Memory B cell (primary cell): ENCODE measurements around the gene ZC3H8.
"Not testable (repeated sequence)": the region's sequence is repeated elsewhere in the genome, so short reads cannot be mapped to it uniquely, and the experiment has no call there.

Experiments used
- ATAC-seq: fragments of 150-1000 bp; cut with Tn5 transposase; 2 replicates; pipeline ENCODE4 v1.10.0; 2021; ENCODE audit warnings: low read depth, mild to moderate bottlenecking, moderate library complexity
- DNase-seq, 2 donors: peaks; one replicate each; pipeline ENCODE4 v3.0.0; 2022; ENCODE audit warnings: low spot score in 2 of 2
- H3K27ac Mint-ChIP-seq: one replicate; pipeline ENCODE4 v1.8.0; 2022; ENCODE audit warnings: mild to moderate bottlenecking, moderate library complexity, mixed read lengths
- H3K27me3 Mint-ChIP-seq: one replicate; pipeline ENCODE4 v1.8.0; 2022; ENCODE audit warnings: mixed read lengths
- H3K36me3 Mint-ChIP-seq: one replicate; pipeline ENCODE4 v1.8.0; 2022; ENCODE audit warnings: mild to moderate bottlenecking, mixed read lengths
- H3K4me1 Mint-ChIP-seq: one replicate; pipeline ENCODE4 v1.8.0; 2022; ENCODE audit warnings: mixed read lengths
- H3K4me3 Mint-ChIP-seq: one replicate; pipeline ENCODE4 v1.8.0; 2022; ENCODE audit warnings: mild to moderate bottlenecking, moderate library complexity, mixed read lengths
- H3K9me3 Mint-ChIP-seq: one replicate; pipeline ENCODE4 v1.8.0; 2022; ENCODE audit warnings: mixed read lengths

ZC3H8 gene

GRCh38 chr2:112243233-112243632 lies 11.6 kb downstream of the ZC3H8 start:
- peaks cover 5% of the 10 kb centered on the region for H3K4me1 Mint-ChIP-seq
- no peaks in the 10 kb centered on the region for H3K27me3 Mint-ChIP-seq
- H3K27ac Mint-ChIP-seq = no peak overlapping the region
- no peak for DNase-seq
- H3K9me3 Mint-ChIP-seq = no peaks in the 10 kb centered on the region
- no peak for ATAC-seq
- peaks cover 19% of the 10 kb centered on the region for H3K36me3 Mint-ChIP-seq
- no peak overlapping the region for H3K4me3 Mint-ChIP-seq

GRCh38 chr2:112242384-112242783 lies 12.5 kb downstream of the ZC3H8 start:
- no peak overlapping the region for H3K27ac Mint-ChIP-seq
- no peak for ATAC-seq

DNA sequence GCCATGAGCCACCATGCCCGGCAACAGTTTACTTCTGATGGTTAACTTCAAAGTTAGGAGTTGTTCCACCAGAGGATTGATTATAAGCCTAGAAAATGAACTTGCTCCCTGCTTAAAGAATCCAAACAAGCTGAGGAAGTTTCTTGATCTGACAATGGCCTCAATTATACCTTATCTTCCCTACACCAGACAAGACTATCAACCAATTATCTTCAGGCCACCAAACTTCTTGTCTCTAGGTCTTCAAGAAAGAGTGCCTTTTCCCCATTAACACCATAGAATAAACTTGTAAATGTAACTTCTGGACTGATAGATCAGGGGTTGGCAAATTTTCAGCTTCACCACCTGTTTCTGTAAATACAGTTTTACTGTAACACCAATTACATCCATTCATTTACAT lies 15.0 kb downstream of the ZC3H8 start:
- Mint-ChIP-seq H3K4me1 (peaks cover 3% of the 10 kb centered on the region), H3K4me3 (no peak overlapping the region), H3K9me3 (no peaks in the 10 kb centered on the region), H3K27ac (no peak overlapping the region), H3K36me3 (peaks cover 11% of the 10 kb centered on the region), H3K27me3 (no peaks in the 10 kb centered on the region)
- ATAC-seq (no peak), DNase-seq (no peak)

More at GRCh38 chr2:112242384-112242783, 12.5 kb downstream of the ZC3H8 start:
- Mint-ChIP-seq H3K9me3 (no peaks in the 10 kb centered on the region), H3K4me3 (no peak overlapping the region), H3K4me1 (peaks cover 6% of the 10 kb centered on the region), H3K27me3 (no peaks in the 10 kb centered on the region), H3K36me3 (peaks cover 15% of the 10 kb centered on the region)
- DNase-seq = no peak

GRCh38 chr2:112230371-112230770 lies 24.5 kb downstream of the ZC3H8 start:
- Mint-ChIP-seq H3K36me3 (peaks cover 28% of the 10 kb centered on the region), H3K27ac (no peak overlapping the region), H3K4me3 (no peak overlapping the region), H3K4me1 (no peaks in the 10 kb centered on the region), H3K27me3 (no peaks in the 10 kb centered on the region), H3K9me3 (peaks cover 2% of the 10 kb centered on the region)
- DNase-seq (no peak), ATAC-seq (no peak)

GRCh38 chr2:112229348-112229747 lies 25.5 kb downstream of the ZC3H8 start:
- Mint-ChIP-seq H3K4me1 (no peaks in the 10 kb centered on the region), H3K9me3 (peaks cover 2% of the 10 kb centered on the region), H3K27ac (no peak overlapping the region), H3K4me3 (no peak overlapping the region), H3K27me3 (no peaks in the 10 kb centered on the region), H3K36me3 (peaks cover 33% of the 10 kb centered on the region)
- DNase-seq (no peak), ATAC-seq (no peak)

- H3K27ac Mint-ChIP-seq = no peak overlapping the region
- DNase-seq = no peak
- ATAC-seq = no peak
Measured at GRCh38 chr2:112220831-112221230, 34.0 kb downstream of the ZC3H8 start.

DNA sequence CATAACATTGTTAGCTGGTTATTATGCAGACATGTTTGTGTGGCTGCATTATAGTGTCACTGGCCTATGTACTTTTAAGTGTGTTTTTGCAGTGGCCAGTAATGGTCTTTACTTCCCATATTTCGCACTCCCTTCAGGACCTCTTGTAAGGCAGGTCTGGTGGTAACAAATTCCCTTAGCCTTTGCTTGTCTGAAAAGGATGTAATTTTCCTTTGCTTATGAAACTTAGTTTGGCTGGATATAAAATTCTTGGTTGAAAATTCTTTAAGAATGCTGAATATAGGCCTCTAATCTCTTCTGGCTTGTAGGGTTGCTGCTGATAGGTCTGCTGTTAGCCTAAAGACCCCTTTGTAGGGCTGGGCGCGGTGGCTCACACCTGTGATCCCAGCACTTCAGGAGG lies 34.7 kb downstream of the ZC3H8 start:
- Mint-ChIP-seq H3K9me3 (peaks cover 9% of the 10 kb centered on the region), H3K4me3 (no peak overlapping the region), H3K4me1 (no peaks in the 10 kb centered on the region), H3K27me3 (no peaks in the 10 kb centered on the region), H3K36me3 (peaks cover 34% of the 10 kb centered on the region), H3K27ac (no peak overlapping the region)
- no peak for DNase-seq
- no peak for ATAC-seq

More at GRCh38 chr2:112220831-112221230, 34.0 kb downstream of the ZC3H8 start:
- H3K36me3 Mint-ChIP-seq = peaks cover 32% of the 10 kb centered on the region
- H3K27me3 Mint-ChIP-seq = no peaks in the 10 kb centered on the region
- no peaks in the 10 kb centered on the region for H3K4me1 Mint-ChIP-seq
- peaks cover 9% of the 10 kb centered on the region for H3K9me3 Mint-ChIP-seq
- H3K4me3 Mint-ChIP-seq = no peak overlapping the region

DNA sequence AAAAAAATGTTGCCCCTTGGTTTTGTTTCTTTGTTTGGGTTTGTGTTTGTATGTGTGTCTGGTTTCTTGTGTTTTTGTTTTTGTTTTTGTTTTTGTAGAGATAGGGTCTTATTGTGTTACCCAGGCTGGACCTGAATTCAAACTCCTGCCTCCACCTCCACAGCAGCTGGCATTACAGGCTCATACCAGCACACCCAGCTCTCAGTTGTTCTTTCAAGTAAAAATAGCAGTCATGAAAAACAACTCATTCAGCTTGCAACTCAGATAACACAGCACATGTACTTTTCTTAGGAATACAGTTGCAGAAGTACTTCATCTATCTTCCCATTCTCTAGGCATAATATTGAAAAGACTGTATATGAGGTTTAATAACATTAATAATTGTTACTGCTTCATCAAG lies 37.0 kb downstream of the ZC3H8 start:
- peaks cover 9% of the 10 kb centered on the region for H3K9me3 Mint-ChIP-seq
- H3K4me3 Mint-ChIP-seq = no peak overlapping the region
- H3K4me1 Mint-ChIP-seq = no peaks in the 10 kb centered on the region
- no peak overlapping the region for H3K27ac Mint-ChIP-seq
- DNase-seq = no peak
- ATAC-seq = no peak
- peaks cover 34% of the 10 kb centered on the region for H3K36me3 Mint-ChIP-seq
- no peaks in the 10 kb centered on the region for H3K27me3 Mint-ChIP-seq

DNA sequence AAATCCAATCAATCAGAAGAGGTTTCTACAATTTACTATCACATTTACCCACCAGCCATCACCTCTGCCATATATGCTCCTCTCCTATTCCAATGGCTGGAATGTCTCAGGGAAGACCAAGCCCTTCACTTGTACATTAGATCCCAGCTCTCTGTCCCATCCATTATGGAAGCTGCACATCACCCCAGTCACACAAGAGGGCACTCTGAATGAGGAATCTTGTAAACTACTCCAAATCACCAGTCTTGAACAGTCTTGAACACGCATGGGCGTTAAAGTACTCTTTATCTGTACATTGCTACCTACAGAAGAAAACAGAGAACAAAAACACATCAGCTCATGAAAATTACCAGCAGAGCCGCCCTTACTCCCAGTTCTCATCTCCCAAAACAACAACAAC lies 38.7 kb downstream of the ZC3H8 start:
- Mint-ChIP-seq H3K36me3 (peaks cover 28% of the 10 kb centered on the region), H3K9me3 (peaks cover 4% of the 10 kb centered on the region), H3K27ac (no peak overlapping the region), H3K4me1 (no peaks in the 10 kb centered on the region), H3K4me3 (no peak overlapping the region), H3K27me3 (no peaks in the 10 kb centered on the region)
- ATAC-seq (no peak), DNase-seq (no peak)

DNA sequence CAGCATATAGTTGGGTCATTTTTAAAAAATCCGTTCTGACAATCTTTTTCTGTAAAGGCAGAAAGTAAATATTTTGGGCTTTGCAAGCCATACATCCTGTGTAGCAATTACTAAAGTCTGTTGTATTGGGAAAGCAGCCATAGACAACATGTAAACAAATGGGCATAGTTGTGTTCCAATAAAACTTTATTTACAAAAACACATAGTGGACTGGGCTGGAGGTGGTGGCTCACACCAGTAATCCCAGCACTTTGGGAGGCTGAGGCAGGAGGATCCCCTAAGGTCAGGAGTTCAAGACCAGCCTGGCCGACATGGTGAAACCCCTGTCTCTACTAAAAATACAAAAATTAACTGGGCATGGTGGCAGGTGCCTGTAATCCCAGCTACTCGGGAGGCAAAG lies 46.9 kb downstream of the ZC3H8 start:
- not testable (repeated sequence) for ATAC-seq, H3K27me3 Mint-ChIP-seq, H3K4me1 Mint-ChIP-seq, H3K4me3 Mint-ChIP-seq, H3K27ac Mint-ChIP-seq, DNase-seq
- H3K36me3 Mint-ChIP-seq = peaks cover 14% of the 10 kb centered on the region
- peaks cover 11% of the 10 kb centered on the region for H3K9me3 Mint-ChIP-seq

- Mint-ChIP-seq H3K9me3 (peaks cover 11% of the 10 kb centered on the region), H3K4me3 (no peak overlapping the region), H3K4me1 (peaks cover 2% of the 10 kb centered on the region), H3K27ac (no peak overlapping the region), H3K27me3 (peaks cover 4% of the 10 kb centered on the region), H3K36me3 (peaks cover 7% of the 10 kb centered on the region)
- no peak for ATAC-seq
- no peak for DNase-seq
Measured at GRCh38 chr2:112204411-112204810, 50.4 kb downstream of the ZC3H8 start.

DNA sequence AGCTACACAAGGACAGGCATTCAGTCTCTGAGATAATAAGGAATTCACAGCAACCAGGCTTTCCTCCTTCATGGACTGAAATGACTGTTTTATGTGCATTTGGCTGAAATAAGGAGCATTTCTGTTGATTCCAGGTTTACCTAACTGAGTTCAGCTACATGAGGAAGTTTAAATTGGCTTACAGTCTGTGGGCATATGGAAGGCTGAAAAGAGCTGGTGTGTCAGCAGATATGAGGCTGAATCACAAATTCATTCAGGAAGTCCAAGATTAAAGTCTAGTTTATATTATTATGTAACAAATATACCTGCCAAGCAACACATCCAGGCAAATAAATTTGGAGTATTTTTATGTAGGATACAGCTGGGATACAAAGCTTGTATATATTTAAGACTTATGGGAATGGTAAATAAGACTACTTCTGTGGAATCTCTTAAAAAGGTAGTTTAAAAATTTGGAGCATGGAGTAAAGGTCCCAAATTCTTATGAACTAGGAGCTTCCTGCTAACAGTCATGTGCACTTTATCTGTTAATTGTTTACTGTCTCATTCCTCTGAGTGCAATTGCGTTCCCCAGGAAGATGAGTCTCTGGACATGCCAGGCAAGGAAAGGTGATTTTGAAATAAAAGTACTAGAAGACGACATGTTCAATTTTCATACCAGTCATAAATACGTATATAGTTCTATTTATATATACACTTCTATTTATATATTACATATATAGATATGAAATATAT lies 53.0 kb downstream of the ZC3H8 start:
- H3K27me3 Mint-ChIP-seq = peaks cover 4% of the 10 kb centered on the region
- H3K36me3 Mint-ChIP-seq = peaks cover 8% of the 10 kb centered on the region
- H3K4me3 Mint-ChIP-seq = no peak overlapping the region
- H3K9me3 Mint-ChIP-seq = peaks cover 11% of the 10 kb centered on the region
- H3K4me1 Mint-ChIP-seq = peaks cover 3% of the 10 kb centered on the region
- H3K27ac Mint-ChIP-seq = no peak overlapping the region
- DNase-seq (no peak), ATAC-seq (no peak)

DNA sequence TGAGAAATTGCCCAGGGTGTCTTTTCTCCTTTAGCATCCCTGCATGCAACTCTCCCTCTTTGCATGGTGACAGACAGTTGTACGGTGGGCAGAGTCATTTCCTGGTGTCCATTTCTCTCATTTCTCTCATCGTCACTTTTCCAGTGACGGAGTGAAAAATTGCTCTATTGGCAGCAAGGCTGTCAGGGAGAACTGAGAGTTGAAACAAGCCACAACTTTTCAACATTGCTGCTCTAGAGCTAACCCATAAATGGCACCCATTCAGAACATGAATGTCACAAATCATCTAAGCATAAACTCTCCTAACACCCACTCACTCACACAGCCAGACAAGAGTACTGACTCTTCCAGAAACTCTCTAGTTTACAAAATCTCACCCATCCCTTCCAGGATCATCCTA lies 55.7 kb downstream of the ZC3H8 start:
- H3K9me3 Mint-ChIP-seq = peaks cover 5% of the 10 kb centered on the region
- H3K27ac Mint-ChIP-seq = no peak overlapping the region
- peaks cover 3% of the 10 kb centered on the region for H3K4me1 Mint-ChIP-seq
- no peak overlapping the region for H3K4me3 Mint-ChIP-seq
- peaks cover 5% of the 10 kb centered on the region for H3K36me3 Mint-ChIP-seq
- DNase-seq = no peak
- ATAC-seq = no peak
- H3K27me3 Mint-ChIP-seq = peaks cover 4% of the 10 kb centered on the region

- H3K27ac Mint-ChIP-seq = no peak overlapping the region
- H3K9me3 Mint-ChIP-seq = peaks cover 3% of the 10 kb centered on the region
- H3K4me1 Mint-ChIP-seq = peaks cover 3% of the 10 kb centered on the region
- no peak for DNase-seq
- peaks cover 4% of the 10 kb centered on the region for H3K27me3 Mint-ChIP-seq
- ATAC-seq = no peak
- H3K4me3 Mint-ChIP-seq = no peak overlapping the region
- peaks cover 5% of the 10 kb centered on the region for H3K36me3 Mint-ChIP-seq
Measured at GRCh38 chr2:112198780-112199179, 56.1 kb downstream of the ZC3H8 start.

- no peak for DNase-seq
- Mint-ChIP-seq H3K4me3 (no peak overlapping the region), H3K4me1 (peaks cover 3% of the 10 kb centered on the region), H3K9me3 (peaks cover 3% of the 10 kb centered on the region), H3K27me3 (peaks cover 4% of the 10 kb centered on the region), H3K36me3 (peaks cover 5% of the 10 kb centered on the region), H3K27ac (no peak overlapping the region)
- ATAC-seq = no peak
Measured at GRCh38 chr2:112197868-112198267, 57.0 kb downstream of the ZC3H8 start.
